ENCODE results near the gene CDC42EP5.

The CDC42EP5 gene

DNA sequence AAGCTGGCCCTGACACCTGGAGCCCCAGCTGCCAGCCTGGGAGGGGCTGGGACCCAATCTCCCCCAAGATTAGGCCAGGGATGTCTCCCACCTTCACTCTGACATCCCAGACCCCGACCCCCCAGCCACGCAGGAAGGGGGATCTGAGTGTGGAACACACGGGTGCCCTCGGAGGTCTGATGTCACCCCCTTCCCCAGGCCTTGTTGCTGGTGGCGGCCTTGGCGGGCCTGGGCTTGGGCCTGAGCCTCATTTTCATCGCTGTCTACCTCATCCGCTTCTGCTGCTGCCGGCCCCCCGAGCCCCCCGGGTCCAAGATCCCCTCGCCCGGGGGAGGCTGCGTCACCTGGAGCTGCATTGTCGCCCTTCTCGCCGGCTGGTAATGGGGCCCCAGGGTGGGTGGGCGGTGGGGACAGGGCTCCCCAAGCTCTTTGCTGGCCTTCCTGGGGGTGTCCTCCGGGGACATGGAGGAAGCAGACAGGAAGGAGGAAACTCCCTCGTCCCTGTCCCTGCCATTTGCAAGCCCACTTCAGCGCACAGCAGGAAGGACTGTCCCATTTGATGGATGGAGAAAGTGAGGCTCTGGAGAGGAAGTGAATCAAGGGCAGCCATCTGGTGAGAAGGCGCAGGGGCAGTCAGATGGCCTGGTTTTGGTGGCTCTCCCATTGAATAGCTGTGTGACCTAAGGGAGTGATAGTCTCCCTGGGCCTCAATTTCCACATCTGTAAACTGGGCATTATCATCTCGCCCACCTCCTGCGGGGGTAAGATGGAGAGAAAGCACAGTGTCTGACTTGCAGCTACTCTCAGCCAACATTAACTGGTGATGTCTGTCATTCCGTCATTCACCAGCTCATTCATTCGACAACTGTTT is 53.9 kb downstream of the CDC42EP5 start:
- Histone ChIP-seq H3K4me1 (ENCODE audit: control insufficient read depth in 1 of 2, insufficient read depth in 2 of 2, low read length in 2 of 2) (peaks cover 3 to 9% of the 10 kb centered on the region in 2 donors), H3K27ac (ENCODE audit: low read depth, low read length) (no peak overlapping the region), H3K4me3 (ENCODE audit: low read depth in 1 of 2, low read length in 2 of 2) (no peak overlapping the region), H3K27me3 (ENCODE audit: control insufficient read depth in 1 of 2, insufficient read depth in 2 of 2, low read length in 2 of 2) (peaks cover 32 to 38% of the 10 kb centered on the region in 2 donors), H3K9ac (ENCODE audit: low read depth in 1 of 2, low read length in 2 of 2) (no peak overlapping the region), H3K9me3 (ENCODE audit: control insufficient read depth in 1 of 2, low read length in 2 of 2) (no peaks in the 10 kb centered on the region), H3K36me3 (ENCODE audit: control insufficient read depth in 1 of 2, insufficient read depth in 2 of 2, low read length in 2 of 2) (no peaks in the 10 kb centered on the region)

DNA sequence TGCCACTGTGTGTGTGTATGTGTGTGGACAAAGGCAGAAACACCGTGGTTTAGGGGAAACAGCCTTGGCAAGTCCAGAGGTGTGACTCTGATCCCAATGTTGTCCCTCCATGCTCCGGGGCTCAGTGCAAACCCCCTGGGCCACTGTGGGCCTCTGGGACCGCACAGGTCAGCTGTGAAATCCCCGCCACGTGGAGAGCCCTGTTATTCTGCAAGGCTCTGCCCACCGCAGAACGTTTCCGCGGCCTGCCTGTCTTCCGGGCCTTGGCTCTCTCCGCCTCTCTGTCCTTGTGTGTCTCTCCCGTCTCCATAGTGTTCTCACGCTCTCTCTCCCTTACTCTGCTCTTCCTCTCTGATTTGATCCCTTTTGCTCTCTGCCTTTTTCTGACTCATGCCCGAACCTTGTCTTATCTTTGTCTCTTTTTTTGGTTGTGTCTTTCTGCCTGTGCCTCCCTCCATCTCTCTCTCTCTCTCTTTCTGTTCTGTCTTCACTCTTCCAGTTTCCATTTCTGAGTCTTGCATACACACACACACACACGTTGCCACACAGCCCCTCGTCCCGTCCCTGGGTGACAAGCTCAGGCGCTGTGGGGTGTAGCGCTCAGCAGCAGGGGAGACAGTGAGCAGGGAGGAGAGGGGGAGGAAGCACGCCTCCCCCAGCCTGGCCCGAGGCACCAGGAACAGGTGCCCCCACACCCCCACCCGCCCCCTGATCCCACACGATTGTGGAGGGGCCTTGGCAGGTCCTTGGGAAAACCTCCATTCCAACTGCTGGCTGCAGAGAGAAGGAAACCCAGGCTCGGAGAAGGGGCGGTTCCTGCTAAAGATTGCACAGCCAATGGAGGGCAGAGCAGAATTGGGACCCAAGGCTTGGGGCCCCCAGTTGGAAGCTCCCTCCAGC is 54.8 kb downstream of the CDC42EP5 start:
- no peaks in the 10 kb centered on the region for H3K36me3 ChIP-seq (ENCODE audit: control insufficient read depth in 1 of 2, insufficient read depth in 2 of 2, low read length in 2 of 2)
- no peak overlapping the region for H3K27ac ChIP-seq (ENCODE audit: low read depth, low read length)
- H3K9ac ChIP-seq (ENCODE audit: low read depth in 1 of 2, low read length in 2 of 2): no peak overlapping the region
- peaks cover 32 to 38% of the 10 kb centered on the region in 2 donors for H3K27me3 ChIP-seq (ENCODE audit: control insufficient read depth in 1 of 2, insufficient read depth in 2 of 2, low read length in 2 of 2)
- H3K4me1 ChIP-seq (ENCODE audit: control insufficient read depth in 1 of 2, insufficient read depth in 2 of 2, low read length in 2 of 2): peaks cover 3 to 9% of the 10 kb centered on the region in 2 donors
- no peak overlapping the region for H3K4me3 ChIP-seq (ENCODE audit: low read depth in 1 of 2, low read length in 2 of 2)
- no peaks in the 10 kb centered on the region for H3K9me3 ChIP-seq (ENCODE audit: control insufficient read depth in 1 of 2, low read length in 2 of 2)

DNA sequence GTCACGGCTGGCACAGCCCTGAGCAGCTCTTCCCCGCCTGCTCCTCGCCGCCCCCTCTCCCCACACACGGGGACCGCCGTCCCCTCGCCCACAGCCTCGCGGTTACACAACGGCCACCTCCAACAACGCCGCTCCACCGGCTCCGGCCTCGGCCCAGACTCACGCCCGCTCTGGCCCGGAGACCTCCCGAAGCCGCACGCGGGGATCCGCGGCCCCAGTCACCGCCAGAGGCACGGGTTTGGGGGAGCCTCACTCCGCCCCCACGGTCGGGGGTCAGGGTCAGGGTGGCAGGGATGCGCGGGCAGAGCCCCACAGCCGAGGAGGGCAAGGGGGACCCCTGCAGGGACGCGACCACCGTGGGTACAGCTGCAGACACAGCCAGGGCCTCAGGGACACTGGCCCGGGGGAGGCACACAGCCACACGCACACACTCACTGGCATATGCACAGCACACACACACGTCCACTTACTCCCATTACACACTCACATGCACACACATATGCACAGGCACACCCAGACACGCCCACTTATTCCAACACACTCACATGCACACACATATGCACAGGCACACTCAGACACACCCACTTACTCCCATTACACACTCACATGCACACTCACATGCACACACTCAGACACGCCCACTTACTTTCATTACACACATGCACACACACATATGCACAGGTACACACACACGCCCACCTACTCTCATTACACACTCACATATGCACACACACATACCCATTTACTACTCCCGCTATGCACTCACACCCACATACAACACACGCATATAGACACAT is 56.2 kb downstream of the CDC42EP5 start:
- Histone ChIP-seq H3K36me3 (ENCODE audit: control insufficient read depth in 1 of 2, insufficient read depth in 2 of 2, low read length in 2 of 2) (no peaks in the 10 kb centered on the region), H3K27me3 (ENCODE audit: control insufficient read depth in 1 of 2, insufficient read depth in 2 of 2, low read length in 2 of 2) (peaks cover 32 to 38% of the 10 kb centered on the region in 2 donors), H3K27ac (ENCODE audit: low read depth, low read length) (no peak overlapping the region), H3K4me1 (ENCODE audit: control insufficient read depth in 1 of 2, insufficient read depth in 2 of 2, low read length in 2 of 2) (peaks cover 3 to 9% of the 10 kb centered on the region in 2 donors), H3K9me3 (ENCODE audit: control insufficient read depth in 1 of 2, low read length in 2 of 2) (no peaks in the 10 kb centered on the region), H3K9ac (ENCODE audit: low read depth in 1 of 2, low read length in 2 of 2) (no peak overlapping the region), H3K4me3 (ENCODE audit: low read depth in 1 of 2, low read length in 2 of 2) (no peak overlapping the region)

DNA sequence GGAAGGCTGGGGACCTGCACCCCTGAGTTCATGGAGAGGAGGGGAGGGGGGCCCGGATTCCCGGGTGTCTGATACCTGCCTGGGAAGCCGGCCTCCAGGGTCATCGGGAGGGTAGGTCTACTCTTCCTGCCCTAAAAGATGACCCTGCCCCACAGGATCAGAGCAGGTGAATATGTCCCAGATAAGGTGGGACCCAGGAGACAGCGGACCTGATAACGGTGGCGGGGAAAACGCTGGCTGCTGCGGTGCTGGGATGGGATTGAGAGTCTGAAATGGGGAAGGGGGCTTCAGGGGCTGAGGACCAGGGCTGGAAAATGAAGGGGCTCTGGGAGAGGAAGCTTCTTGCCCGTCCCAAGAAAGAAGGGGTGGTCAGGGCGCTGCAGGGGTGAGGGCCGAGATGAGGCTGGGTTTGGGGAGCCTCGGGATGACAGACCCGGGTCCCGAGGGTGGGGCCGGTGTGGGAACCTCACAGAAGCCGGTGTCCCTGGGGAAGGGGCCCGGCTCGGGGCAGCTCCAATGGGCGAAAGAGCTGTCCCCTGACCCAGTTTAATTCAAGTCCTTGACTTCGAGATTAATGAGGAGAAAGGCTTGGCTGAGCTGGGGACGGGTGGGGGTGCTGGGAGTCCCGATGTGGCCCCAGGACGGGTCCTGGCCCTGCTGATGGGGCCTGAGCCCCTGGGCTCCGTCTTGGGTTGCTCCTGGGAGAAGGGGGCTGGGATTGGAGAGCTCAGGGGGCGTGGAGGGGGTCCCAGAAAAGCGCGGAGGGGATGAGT is 57.0 kb downstream of the CDC42EP5 start:
- H3K27ac ChIP-seq (ENCODE audit: low read depth, low read length): no peak overlapping the region
- H3K9ac ChIP-seq (ENCODE audit: low read depth in 1 of 2, low read length in 2 of 2): no peak overlapping the region
- H3K36me3 ChIP-seq (ENCODE audit: control insufficient read depth in 1 of 2, insufficient read depth in 2 of 2, low read length in 2 of 2): no peaks in the 10 kb centered on the region
- no peaks in the 10 kb centered on the region for H3K9me3 ChIP-seq (ENCODE audit: control insufficient read depth in 1 of 2, low read length in 2 of 2)
- peaks cover 3 to 9% of the 10 kb centered on the region in 2 donors for H3K4me1 ChIP-seq (ENCODE audit: control insufficient read depth in 1 of 2, insufficient read depth in 2 of 2, low read length in 2 of 2)
- no peak overlapping the region for H3K4me3 ChIP-seq (ENCODE audit: low read depth in 1 of 2, low read length in 2 of 2)
- H3K27me3 ChIP-seq (ENCODE audit: control insufficient read depth in 1 of 2, insufficient read depth in 2 of 2, low read length in 2 of 2): peaks cover 32 to 38% of the 10 kb centered on the region in 2 donors

DNA sequence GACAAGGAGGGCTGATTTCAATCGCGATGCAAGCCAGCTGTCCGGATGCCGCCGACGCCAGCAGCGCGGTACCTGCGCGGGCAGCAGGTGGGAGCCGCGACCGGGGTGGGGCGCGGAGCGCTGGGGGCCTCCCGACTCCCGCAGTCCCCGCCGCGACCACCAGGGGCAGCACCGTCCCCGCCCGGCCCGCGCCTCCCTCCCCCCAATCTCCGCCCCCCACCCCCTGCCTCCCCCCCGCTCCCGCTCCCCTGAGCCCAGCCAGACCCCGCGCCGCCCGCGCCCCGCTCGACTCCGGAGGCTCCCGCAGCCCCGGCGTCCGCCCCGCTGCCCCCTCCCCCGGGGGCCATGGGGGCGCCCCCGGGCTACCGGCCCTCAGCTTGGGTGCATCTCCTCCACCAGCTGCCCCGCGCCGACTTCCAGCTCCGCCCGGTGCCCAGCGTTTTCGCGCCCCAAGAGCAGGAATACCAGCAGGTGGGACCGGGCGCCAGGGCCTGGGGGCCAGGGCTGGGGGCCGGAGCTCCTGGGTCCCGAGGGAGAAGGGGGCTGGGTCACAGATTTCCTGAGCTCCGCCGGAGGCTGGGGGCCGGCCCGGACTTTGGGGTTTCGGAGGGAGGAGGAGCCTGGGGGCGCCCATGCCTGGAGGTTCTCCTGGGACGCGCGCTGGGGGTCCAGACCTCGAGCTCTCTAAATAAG is 57.7 kb downstream of the CDC42EP5 start, which contains the start of gene TTYH1:
TSS of gene TTYH1 (plus strand) at position 257 of the 693 bp plus-strand sequence. CDS start at position 346, 89 bp downstream.
- H3K36me3 ChIP-seq (ENCODE audit: control insufficient read depth in 1 of 2, insufficient read depth in 2 of 2, low read length in 2 of 2): no peaks in the 10 kb centered on the region
- peaks cover 32 to 38% of the 10 kb centered on the region in 2 donors for H3K27me3 ChIP-seq (ENCODE audit: control insufficient read depth in 1 of 2, insufficient read depth in 2 of 2, low read length in 2 of 2)
- H3K27ac ChIP-seq (ENCODE audit: low read depth, low read length): no peak within 1 kb of the TSS
- no peak within 1 kb of the TSS for H3K4me3 ChIP-seq (ENCODE audit: low read depth in 1 of 2, low read length in 2 of 2)
- peaks cover 3 to 9% of the 10 kb centered on the region in 2 donors for H3K4me1 ChIP-seq (ENCODE audit: control insufficient read depth in 1 of 2, insufficient read depth in 2 of 2, low read length in 2 of 2)
- H3K9me3 ChIP-seq (ENCODE audit: control insufficient read depth in 1 of 2, low read length in 2 of 2): no peaks in the 10 kb centered on the region
- H3K9ac ChIP-seq (ENCODE audit: low read depth in 1 of 2, low read length in 2 of 2): no peak within 1 kb of the TSS

Measured in duodenal mucosa (tissue), 2 donors.